AG20443 (cell line): ENCODE data around the gene RHBDD1.

Experiments
- DNase-seq: peaks from one replicate; pipeline ENCODE4 v3.0.0; 2012; ENCODE audit warnings: low spot score, mixed read lengths

Gene RHBDD1

GRCh38 chr2:226885769-226886435 lies 50.0 kb downstream of the RHBDD1 start:
- DNase-seq = no peak

GRCh38 chr2:226887940-226888339 lies 52.1 kb downstream of the RHBDD1 start:
- peak; percentile 57 for DNase-seq

- DNase-seq = no peak
These were observed 52.6 kb downstream of the RHBDD1 start for GRCh38 chr2:226888378-226888965.

DNA sequence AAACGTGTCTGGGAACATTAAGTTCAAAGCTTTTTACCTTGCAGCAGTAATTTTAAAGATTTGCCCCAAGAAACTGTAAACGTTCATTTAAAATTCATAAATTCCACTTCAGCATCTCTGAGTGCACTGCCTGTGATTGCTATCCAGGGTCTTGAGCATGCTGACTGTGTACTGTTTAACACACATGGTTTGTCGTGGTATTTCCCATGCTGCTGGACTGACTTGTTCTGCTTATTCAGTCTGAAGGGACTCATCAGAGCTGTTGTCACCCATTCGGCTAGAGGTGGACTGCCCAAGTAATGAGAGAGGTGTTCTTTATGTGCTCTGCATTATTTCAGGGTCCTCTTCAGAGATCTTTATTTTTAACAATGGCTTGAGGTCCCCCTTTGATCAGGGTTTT lies 53.1 kb downstream of the RHBDD1 start:
- no peak for DNase-seq

DNA sequence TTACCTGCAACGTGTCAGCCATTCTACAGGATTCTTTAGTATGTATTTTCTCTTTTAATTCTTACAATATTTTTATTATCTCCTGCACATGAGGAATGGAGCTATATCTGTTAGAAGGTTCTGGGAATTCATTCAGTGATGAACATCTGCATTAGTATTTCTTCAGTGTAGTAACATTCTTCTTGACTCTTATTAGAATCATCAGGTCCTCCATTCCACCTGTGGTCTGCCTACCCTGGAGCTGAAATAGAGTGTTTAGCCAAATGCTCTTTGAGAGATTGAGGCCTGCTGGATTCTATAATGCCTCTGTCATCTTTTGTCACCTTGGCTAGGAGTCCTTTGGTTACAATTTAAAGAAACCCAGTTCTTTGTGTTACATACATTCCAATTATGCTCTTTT lies 54.4 kb downstream of the RHBDD1 start:
- DNase-seq = no peak

GRCh38 chr2:226891780-226892590 lies 56.1 kb downstream of the RHBDD1 start:
- DNase-seq = peak; percentile 73

DNA sequence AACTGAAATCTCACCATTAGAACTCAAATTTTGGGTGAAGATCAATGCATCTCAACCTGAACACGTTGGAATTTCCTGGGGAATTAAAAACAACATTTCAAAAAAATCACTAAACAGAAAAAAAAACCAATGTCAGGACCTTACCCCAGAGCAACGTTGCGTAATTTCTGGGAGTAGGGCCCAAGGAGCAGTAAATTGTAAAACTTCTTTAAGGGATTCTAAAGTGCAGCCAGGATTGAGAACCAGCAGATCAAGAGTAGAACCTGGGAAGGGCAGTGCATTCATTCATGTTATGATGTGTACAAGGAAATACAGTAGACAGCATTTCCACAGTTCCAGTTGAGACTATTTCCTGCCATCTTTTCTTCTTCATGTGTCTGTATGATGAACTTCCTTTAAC lies 56.9 kb downstream of the RHBDD1 start:
- DNase-seq = no peak

DNA sequence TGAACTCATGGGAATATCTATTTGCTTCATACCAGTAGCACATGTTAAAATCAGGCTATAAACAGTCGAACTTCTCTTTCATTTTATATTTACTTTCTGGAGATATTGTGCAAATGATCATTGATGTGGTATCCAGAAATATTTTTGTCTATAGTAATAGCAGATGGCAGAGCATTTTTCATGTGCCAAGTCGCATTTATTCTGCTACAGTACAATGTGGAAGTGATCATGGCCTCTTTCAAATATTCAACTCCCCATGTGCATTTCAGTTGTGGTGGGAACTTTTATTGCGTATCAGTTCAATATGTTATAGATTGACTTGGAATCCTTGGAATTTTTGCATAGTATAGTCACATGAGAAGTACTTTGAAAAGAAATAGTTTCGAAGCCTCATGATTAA lies 57.4 kb downstream of the RHBDD1 start:
- DNase-seq = no peak

DNA sequence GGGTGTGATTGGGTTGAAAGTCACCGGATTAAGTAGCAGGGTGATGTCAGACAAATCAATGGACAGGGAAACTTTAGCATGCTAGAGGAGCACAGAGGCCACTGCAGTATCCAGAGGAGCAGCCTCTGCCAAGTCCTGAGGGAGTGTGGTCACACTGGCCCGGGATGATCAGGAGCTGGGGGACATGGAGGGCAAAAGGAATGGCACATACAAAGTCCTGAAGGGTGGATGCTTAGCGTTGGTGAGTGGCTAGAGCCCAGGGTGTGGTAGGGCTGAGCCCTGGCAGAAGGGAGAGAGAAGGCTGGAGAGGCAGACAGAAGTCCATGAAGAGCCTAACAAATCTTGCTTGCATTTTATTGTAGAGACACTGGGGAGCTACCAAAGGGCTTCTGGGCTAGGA lies 58.9 kb downstream of the RHBDD1 start:
- no peak for DNase-seq

DNA sequence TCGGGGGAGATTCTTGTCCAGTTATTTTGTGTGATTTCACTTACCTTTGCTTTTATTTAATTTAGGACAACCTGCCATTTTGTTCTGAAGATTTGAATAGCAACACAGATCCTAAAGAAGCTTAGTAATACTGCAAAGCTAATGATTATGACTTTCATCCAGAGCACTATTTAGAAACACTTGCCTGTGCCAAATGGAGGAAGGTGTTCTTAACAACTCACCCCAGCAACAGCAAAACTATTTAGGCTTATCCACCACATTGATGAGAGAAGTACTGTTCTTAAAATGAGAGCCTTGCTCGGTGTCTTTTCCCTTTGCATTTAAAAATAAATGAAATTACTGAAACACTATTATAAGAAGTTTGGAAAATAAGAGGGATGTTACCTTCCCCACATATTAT lies 59.7 kb downstream of the RHBDD1 start:
- DNase-seq = no peak

DNA sequence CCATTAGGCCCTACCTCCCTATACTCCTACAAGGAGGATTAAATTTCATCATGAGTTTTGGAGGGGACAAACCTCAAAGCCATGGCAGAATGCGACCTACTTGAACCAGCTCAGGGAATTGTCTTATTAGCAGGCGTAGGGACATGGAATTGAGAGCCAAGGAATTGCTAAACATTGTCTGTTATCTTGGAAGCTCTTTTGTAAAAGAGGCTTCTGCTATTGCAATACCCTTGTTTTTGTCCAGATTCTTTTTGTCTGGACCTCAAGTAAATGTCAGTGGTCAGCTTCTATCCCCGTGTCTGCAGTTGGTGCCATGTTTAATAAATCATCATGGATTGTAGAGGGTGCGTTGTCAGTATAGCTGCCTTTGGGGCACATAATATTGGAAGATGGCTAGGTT lies 62.3 kb downstream of the RHBDD1 start:
- DNase-seq = no peak

DNA sequence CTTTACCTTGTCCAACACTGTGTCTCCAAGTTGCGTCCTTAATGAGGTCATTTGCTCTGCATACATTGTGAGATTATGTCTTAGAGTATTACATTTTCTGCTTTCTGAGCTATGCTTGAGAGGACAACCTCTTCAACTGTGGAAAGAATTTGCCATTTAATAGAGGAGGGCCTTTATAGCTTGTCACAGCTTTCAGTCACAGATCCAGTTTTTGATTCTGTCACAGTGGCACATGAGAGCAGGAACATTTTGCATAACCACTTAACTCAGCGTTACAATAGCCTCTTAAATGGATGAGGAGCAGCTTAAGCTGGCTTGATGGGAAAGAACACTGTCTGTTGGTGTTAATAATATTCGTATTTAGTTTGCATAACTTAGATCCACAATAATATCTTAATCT lies 63.0 kb downstream of the RHBDD1 start:
- no peak for DNase-seq

DNA sequence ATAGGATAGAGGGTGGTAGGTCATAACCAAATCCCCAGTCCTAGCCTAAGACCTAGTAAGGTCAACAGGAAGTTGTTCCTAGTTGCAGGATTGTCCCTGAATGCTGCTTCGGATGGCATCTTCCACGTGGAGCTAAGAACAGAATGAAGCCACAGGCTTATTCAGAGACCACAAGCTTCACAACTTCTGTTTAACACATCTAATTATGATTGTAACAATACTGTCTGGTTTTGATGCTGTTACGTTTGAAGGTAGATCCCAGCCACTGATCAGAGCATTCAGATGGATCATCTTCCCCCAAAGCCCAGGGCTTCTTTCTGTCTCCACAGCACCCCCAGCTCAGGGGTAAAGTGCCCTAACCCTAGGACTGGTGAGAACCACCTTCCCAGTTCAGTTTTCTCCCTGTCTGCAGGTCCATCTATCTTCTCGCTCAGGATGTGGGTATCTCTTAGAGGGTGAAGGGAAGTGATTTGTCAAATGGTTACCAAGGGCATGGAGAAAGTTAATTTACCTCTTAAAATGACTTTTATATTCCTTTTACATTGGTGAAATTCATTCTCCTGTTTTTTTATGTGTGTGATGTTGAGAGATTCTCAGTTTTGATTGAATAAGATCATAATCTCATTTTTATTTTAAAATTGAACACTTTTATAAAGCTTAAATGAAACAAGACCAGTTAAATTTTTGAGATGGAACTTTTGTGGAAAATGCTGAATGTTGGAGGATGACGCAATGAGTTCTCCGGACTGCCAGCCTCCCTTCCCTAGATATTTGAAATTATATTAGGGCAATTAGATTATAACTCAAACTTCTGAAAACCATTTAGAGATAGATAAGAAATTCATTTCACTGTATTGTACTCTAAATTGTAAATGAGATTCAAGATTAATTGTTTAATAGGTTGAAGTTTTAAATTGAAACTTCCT lies 66.5 kb downstream of the RHBDD1 start:
- no peak for DNase-seq

- peak; percentile 67 for DNase-seq
These were observed 67.3 kb downstream of the RHBDD1 start for GRCh38 chr2:226903179-226903578.

DNA sequence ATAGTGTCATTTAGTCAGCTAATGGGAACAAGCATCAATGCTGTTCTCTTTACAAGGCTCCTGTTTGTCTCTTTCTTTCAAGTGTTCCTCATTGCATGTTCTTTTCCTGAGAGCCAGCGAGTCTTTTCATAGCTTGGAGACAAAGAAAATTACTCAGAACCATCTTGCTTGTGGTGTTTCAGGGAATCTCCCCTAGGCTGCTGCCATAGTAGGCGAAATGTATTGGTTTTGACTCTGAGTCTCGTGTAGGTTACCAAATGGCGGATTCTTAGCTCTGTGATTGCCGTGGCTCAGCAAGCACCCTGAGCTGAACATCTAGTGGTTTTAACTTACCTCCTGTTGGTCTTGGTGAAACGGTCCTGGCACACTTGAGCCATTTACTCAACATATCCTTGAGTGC lies 68.7 kb downstream of the RHBDD1 start:
- DNase-seq = no peak

DNA sequence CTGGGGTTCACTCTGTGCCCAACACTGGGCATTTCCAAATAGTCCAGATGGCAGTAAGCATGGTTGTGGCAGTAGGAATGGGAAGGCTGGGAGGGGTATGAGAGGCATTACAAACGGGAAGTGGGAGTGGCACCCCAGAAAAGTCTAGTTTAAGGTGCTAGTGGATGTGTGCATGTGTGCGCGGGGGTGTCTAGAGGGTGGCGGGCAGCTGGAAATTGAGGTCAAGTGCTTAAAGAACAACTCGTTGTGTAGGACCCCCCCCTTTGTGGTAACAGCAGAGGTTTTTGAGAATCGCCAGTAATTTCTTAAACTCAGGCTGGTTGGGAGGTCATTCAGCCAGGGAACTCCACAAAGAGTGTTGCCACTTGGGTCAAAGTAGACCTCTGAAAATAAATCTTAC lies 69.9 kb downstream of the RHBDD1 start:
- no peak for DNase-seq

GRCh38 chr2:226906163-226906693 lies 70.4 kb downstream of the RHBDD1 start:
- DNase-seq = no peak

DNA sequence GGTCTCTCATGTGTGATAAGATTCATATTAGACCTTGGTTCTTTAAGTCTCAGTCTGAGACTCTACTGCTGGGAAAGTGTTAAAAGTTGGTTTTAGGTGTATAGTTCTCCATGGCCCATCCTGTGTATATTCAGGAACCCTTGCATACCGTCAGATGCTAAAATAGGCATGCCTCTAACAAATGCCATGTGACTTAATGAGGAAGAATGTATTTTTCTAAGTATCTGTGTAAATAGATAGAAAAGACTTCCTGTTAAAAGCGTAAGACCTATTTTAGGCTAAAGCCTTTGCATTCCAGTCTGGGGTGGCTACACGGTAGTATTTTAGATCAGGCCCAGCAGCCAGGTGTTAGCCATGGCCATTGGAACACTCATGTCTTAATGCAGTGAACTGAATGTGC lies 73.3 kb downstream of the RHBDD1 start:
- no peak for DNase-seq

GRCh38 chr2:226909836-226910235 lies 74.0 kb downstream of the RHBDD1 start:
- no peak for DNase-seq

DNA sequence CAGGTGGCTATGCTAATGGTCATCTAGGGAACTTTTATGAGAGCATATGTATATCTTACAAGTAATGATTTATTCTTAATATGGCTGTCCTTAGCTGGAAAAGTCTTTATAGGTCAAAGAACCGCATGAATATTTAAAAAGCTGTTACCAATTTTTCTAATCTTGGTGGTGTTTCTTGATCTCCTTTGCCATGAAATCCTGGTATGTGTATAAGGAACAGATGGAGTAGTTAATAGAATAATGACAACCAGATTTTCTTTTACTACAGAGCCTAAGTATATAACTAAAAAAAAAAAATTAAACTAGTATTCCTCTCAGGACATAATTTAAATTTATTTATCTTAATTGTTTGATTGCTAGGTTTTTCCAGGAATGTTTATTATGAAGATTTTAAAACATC lies 74.5 kb downstream of the RHBDD1 start:
- no peak for DNase-seq

GRCh38 chr2:226911932-226912331 lies 76.1 kb downstream of the RHBDD1 start:
- no peak for DNase-seq

- DNase-seq = no peak
These were observed 77.8 kb downstream of the RHBDD1 start for GRCh38 chr2:226913641-226914040.
